ENCODE results near the gene ZNF385A. TPM values are rescaled to one million over a fixed set of nuclear protein-coding genes. Genes with fewer than 3 reads are reported as not detected.

ZNF385A gene
- total and polyA plus RNA-seq, 2 experiments from 2014 or later = 10.9 to 21.7 TPM

- TF ChIP-seq REST (IDR thresholded peaks at IDR 0.05; ENCODE audit: unreplicated experiment) (no peak), CTCF (conservative IDR thresholded peaks at IDR 0.05; ENCODE audit: low read depth in 2 of 2) (no peak)
These were observed 11.0 kb upstream of the ZNF385A start (continued) for GRCh38 chr12:54395545-54395944.

- no peak overlapping the region; the same call in 2 of the 3 replicates for H3K4me3 Mint-ChIP-seq
- no peak for TF ChIP-seq EZH2phosphoT487 (IDR thresholded peaks at IDR 0.05; ENCODE audit: unreplicated experiment)
- no peak for TF ChIP-seq STAT1 (IDR thresholded peaks at IDR 0.05; ENCODE audit: unreplicated experiment)
- TF ChIP-seq CTCF (conservative IDR thresholded peaks at IDR 0.05; ENCODE audit: low read depth in 2 of 2) = no peak
- no peak for TF ChIP-seq REST (IDR thresholded peaks at IDR 0.05; ENCODE audit: unreplicated experiment)
- no peak for TF ChIP-seq ZNF331 (CRISPR knock-in tag; IDR thresholded peaks at IDR 0.05; ENCODE audit: low read depth)
- TF ChIP-seq EZH2 (IDR thresholded peaks at IDR 0.05; ENCODE audit: low read depth, unreplicated experiment) = no peak
- no peak for TF ChIP-seq NANOG (IDR thresholded peaks at IDR 0.05; ENCODE audit: borderline replicate concordance)
- TF ChIP-seq POLR2AphosphoS5 (IDR thresholded peaks at IDR 0.05; ENCODE audit: low read depth) = no peak
These were observed 10.5 kb upstream of the ZNF385A start for GRCh38 chr12:54394986-54395385.

More at GRCh38 chr12:54394986-54395385, 10.5 kb upstream of the ZNF385A start:
- Mint-ChIP-seq H3K27ac (no peak overlapping the region), H3K9me3 (no peaks in the 10 kb centered on the region), H3K27me3 (ENCODE audit: insufficient read depth, low read depth, poor library complexity) (peaks cover 18% of the 10 kb centered on the region), H3K4me1 (peaks cover 32% of the 10 kb centered on the region), H3K36me3 (ENCODE audit: low read depth) (peaks cover 40% of the 10 kb centered on the region)
- Histone ChIP-seq H3K4me3 (no peak overlapping the region), H3F3A (replicated peaks; ENCODE audit: low read depth) (no peaks in the 10 kb centered on the region), H2AFZ (no peak overlapping the region), H3K9me2 (ENCODE audit: insufficient read depth) (0 out of 2 replicates have a peak, but pooled peaks cover 9% of the 10 kb centered on the region), H3K27ac (ENCODE audit: low read depth) (no peak overlapping the region), H3K4me2 (no peak overlapping the region), H3K36me3 (ENCODE audit: insufficient read depth) (0 out of 2 replicates have a peak, but pooled peaks cover 5% of the 10 kb centered on the region), H3K79me2 (replicated peaks; ENCODE audit: insufficient read depth) (no peaks in the 10 kb centered on the region), H4K20me1 (replicated peaks; ENCODE audit: insufficient read depth) (no peaks in the 10 kb centered on the region; the same call in 1 of the 2 replicates), H3K4me1 (ENCODE audit: insufficient read depth) (peaks cover 27% of the 10 kb centered on the region), H3K27me3 (ENCODE audit: insufficient read depth) (peaks cover 15% of the 10 kb centered on the region)
- DNase-seq (ENCODE audit: low spot score) (no peak), ATAC-seq (no peak)
